Measurements from ENCODE around the gene DGKG. TPM values are rescaled to one million over a fixed set of nuclear protein-coding genes. Genes with fewer than 3 reads are reported as not detected.

Gene DGKG
- total and polyA plus RNA-seq, 4 donors = 0.84 to 7.8 (median 1.7) TPM

- under 1% methylated on average over 69 of the region's 69 CpGs for WGBS
- peak; percentile 40 for DNase-seq (ENCODE audit: low spot score)
These were observed 253.7 kb downstream of the DGKG start for GRCh38 chr3:186108106-186108940.

DNA sequence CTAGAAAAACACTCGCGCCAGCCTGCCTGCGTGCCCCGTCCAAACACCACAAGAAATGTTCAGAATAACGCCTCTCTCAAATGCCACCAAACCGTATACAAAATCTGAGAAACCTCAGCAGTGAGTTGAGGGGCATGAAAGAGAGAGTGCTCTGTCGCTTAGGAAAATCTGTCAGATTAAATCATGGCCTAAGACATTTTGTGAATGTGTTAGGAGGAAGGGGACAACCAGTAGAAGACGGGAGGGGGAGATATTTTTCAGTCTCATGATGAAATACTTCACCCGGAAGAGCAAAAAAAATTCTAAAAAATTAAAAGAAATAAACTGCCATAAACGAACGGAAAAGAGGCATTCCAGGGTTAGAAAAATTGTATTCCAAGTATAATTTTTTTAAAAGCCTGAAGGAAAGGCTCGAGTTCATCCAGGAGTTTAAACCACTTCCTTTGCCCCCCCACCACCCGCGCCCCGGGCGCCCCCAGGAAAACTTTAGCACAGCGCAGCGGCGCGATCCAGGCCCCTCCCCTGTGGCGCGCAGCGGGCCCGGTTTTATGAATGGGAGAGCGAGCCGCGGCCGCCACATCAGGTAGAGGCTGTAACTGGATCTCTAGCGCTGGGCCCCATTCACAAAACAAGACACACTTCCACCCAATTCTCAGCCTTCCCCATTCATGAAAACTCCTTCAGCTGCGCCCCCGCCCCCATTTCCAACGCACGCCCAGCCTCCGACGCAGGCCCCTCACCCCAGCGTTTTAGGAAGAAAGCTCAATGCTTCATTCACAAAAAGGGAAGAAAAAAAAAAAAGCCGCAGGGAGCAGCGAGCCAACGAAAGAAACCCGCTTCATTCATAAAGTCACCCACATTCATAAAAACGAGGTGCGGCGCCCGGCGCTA lies 254.6 kb downstream of the DGKG start:
- H3K9ac ChIP-seq (ENCODE audit: low read depth in 1 of 2, low read length in 2 of 2) = no peak overlapping the region
- no peaks in the 10 kb centered on the region for H3K9me3 ChIP-seq (ENCODE audit: control insufficient read depth in 4 of 4, low read length in 3 of 4)
- peaks cover 5 to 25% (median 18%) of the 10 kb centered on the region in 4 donors for H3K4me1 ChIP-seq (ENCODE audit: control insufficient read depth in 4 of 4, insufficient read depth in 4 of 4, low read length in 3 of 4)
- TF ChIP-seq JUND (IDR thresholded peaks at IDR 0.05) = no peak
- TF ChIP-seq YY1 (IDR thresholded peaks at IDR 0.05) = no peak
- TF ChIP-seq FOXA1 (IDR thresholded peaks at IDR 0.05) = no peak
- TF ChIP-seq RXRA (IDR thresholded peaks at IDR 0.05) = no peak
- TF ChIP-seq SP1 (IDR thresholded peaks at IDR 0.05) = no peak
- TF ChIP-seq HNF4A (conservative IDR thresholded peaks at IDR 0.05) = no peak
- no peak for TF ChIP-seq ZBTB33 (IDR thresholded peaks at IDR 0.05)
- no peak for TF ChIP-seq FOXA2 (IDR thresholded peaks at IDR 0.05)
- no peak for TF ChIP-seq CTCF (IDR thresholded peaks at IDR 0.05; ENCODE audit: low read depth, low read length, missing input control)
- TF ChIP-seq HNF4G (IDR thresholded peaks at IDR 0.05) = no peak
- no peak for TF ChIP-seq NR2F2 (IDR thresholded peaks at IDR 0.05)
- TF ChIP-seq RAD21 (IDR thresholded peaks at IDR 0.05) = no peak
- TF ChIP-seq TAF1 (conservative IDR thresholded peaks at IDR 0.05) = no peak
- no peak for TF ChIP-seq EGR1 (IDR thresholded peaks at IDR 0.05; ENCODE audit: low read depth in 2 of 2)
- peak overlapping the region; percentile 53 to 84 (median 75) for H3K4me3 ChIP-seq (ENCODE audit: low read depth in 1 of 3, low read length in 3 of 3)
- H3K27ac ChIP-seq (ENCODE audit: low read depth in 1 of 2, low read length in 2 of 2) = no peak overlapping the region
- WGBS = 9% methylated on average over 45 of the region's 45 CpGs
- no peaks in the 10 kb centered on the region for H3K27me3 ChIP-seq (ENCODE audit: control insufficient read depth in 4 of 4, insufficient read depth in 4 of 4, low read length in 3 of 4)
- no peaks in the 10 kb centered on the region for H3K36me3 ChIP-seq (ENCODE audit: control insufficient read depth in 4 of 4, insufficient read depth in 3 of 4, low read depth in 1 of 4, low read length in 3 of 4)
- peak; percentile 56 for DNase-seq (ENCODE audit: low spot score)

More at GRCh38 chr3:186108106-186108940, 253.7 kb downstream of the DGKG start:
- Histone ChIP-seq H3K9ac (ENCODE audit: low read depth in 1 of 2, low read length in 2 of 2) (no peak overlapping the region), H3K36me3 (ENCODE audit: control insufficient read depth in 4 of 4, insufficient read depth in 3 of 4, low read depth in 1 of 4, low read length in 3 of 4) (no peaks in the 10 kb centered on the region), H3K4me1 (ENCODE audit: control insufficient read depth in 4 of 4, insufficient read depth in 4 of 4, low read length in 3 of 4) (peaks cover 5 to 25% (median 19%) of the 10 kb centered on the region in 4 donors), H3K27ac (ENCODE audit: low read depth in 1 of 2, low read length in 2 of 2) (peak overlapping the region; percentile 60 to 72), H3K4me3 (ENCODE audit: low read depth in 1 of 3, low read length in 3 of 3) (peak overlapping the region; percentile 53 to 84 (median 75)), H3K9me3 (ENCODE audit: control insufficient read depth in 4 of 4, low read length in 3 of 4) (no peaks in the 10 kb centered on the region), H3K27me3 (ENCODE audit: control insufficient read depth in 4 of 4, insufficient read depth in 4 of 4, low read length in 3 of 4) (no peaks in the 10 kb centered on the region)
- peak in 1 of 2 donors; percentile 14 for TF ChIP-seq EGR1 (IDR thresholded peaks at IDR 0.05; ENCODE audit: low read depth in 2 of 2)
- TF ChIP-seq FOXA1 (IDR thresholded peaks at IDR 0.05) = no peak
- TF ChIP-seq HNF4A (conservative IDR thresholded peaks at IDR 0.05) = no peak
- TF ChIP-seq SP1 (IDR thresholded peaks at IDR 0.05) = no peak

All from liver (tissue), 9 donors.